Non-pigmented ciliary epithelial cell (primary cell): ENCODE measurements around the gene SAA2.
"Not testable (repeated sequence)": the region's sequence is repeated elsewhere in the genome, so short reads cannot be mapped to it uniquely, and the experiment has no call there.

Experiments used
- DNase-seq: peaks from one replicate; pipeline ENCODE4 v3.0.0-alpha.2; 2010; ENCODE audit warnings: low read depth

Gene SAA2

GRCh38 chr11:18248561-18248960 is at the start of gene SAA2:
SAA2 (minus strand) TSS chr11:18248668; CDS start chr11:18248011, 657 bp downstream.
- DNase-seq = no peak

GRCh38 chr11:18295316-18295715 is 46.8 kb upstream of the SAA2 start:
- no peak for DNase-seq

GRCh38 chr11:18294862-18295261 is 46.4 kb upstream of the SAA2 start:
- DNase-seq = no peak

- no peak for DNase-seq
These were observed 40.4 kb upstream of the SAA2 start for GRCh38 chr11:18288911-18289310.

GRCh38 chr11:18285841-18286240 is 37.4 kb upstream of the SAA2 start:
- no peak for DNase-seq

GRCh38 chr11:18282626-18283025 is 34.2 kb upstream of the SAA2 start:
- DNase-seq = no peak

GRCh38 chr11:18280438-18281045 is 32.1 kb upstream of the SAA2 start:
- DNase-seq = no peak

- DNase-seq = no peak
These were observed 29.2 kb upstream of the SAA2 start for GRCh38 chr11:18277565-18278271.

- no peak for DNase-seq
These were observed 22.7 kb upstream of the SAA2 start for GRCh38 chr11:18271206-18271605.

- DNase-seq = no peak
These were observed 21.6 kb upstream of the SAA2 start for GRCh38 chr11:18270102-18270501.

- not testable (repeated sequence) for DNase-seq
These were observed 20.8 kb upstream of the SAA2 start for GRCh38 chr11:18269252-18269651.

- not testable (repeated sequence) for DNase-seq
These were observed 19.1 kb upstream of the SAA2 start for GRCh38 chr11:18267335-18268133.

GRCh38 chr11:18265949-18266348 is 17.5 kb upstream of the SAA2 start, which contains the start of gene SAA1:
SAA1 (plus strand) TSS chr11:18266264; CDS start chr11:18266888, 624 bp downstream.
- DNase-seq = no peak

- DNase-seq = no peak
These were observed 16.4 kb upstream of the SAA2 start for GRCh38 chr11:18264677-18265555.

GRCh38 chr11:18264035-18264434 is 15.6 kb upstream of the SAA2 start:
- no peak for DNase-seq

- DNase-seq = not testable (repeated sequence)
These were observed 14.3 kb upstream of the SAA2 start for GRCh38 chr11:18262681-18263350.

- no peak for DNase-seq
These were observed 13.3 kb upstream of the SAA2 start for GRCh38 chr11:18261721-18262120.

- no peak for DNase-seq
These were observed 10.8 kb upstream of the SAA2 start for GRCh38 chr11:18259259-18259658.

- no peak for DNase-seq
These were observed 6.4 kb upstream of the SAA2 start for GRCh38 chr11:18254781-18255361.

GRCh38 chr11:18253778-18254338 is 5.4 kb upstream of the SAA2 start:
- no peak for DNase-seq

GRCh38 chr11:18253233-18253632 is 4.8 kb upstream of the SAA2 start:
- DNase-seq = no peak
